ENCODE results near the gene TCTN3. TPM values are rescaled to one million over a fixed set of nuclear protein-coding genes. Genes with fewer than 3 reads are reported as not detected.
"Not testable (repeated sequence)": the region's sequence is repeated elsewhere in the genome, so short reads cannot be mapped to it uniquely, and the experiment has no call there.

The TCTN3 gene
- total RNA-seq, 1 experiment from 2014 or later: 16.9 TPM

DNA sequence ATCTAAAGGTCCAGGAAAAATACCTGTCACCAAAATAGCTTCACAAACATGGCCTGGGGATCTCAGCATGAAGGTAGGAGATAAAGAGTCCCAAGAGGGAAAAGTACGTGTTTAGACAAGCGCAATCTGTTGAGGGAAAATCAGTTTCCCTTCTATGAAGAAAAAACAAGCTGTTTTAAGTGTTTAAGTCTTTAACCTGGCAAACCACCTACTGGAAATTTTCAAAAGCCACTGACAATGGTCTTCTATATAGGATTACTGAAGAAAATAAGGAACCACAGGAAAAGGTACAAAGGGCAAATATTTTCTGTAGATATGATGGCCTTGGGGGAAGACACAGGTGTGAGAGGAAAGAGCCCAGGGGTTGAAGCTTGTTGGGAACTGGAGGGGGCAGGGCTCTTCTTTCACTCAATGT is 58.4 kb downstream of the TCTN3 start:
- DNase-seq (ENCODE audit: low read depth): no peak

DNA sequence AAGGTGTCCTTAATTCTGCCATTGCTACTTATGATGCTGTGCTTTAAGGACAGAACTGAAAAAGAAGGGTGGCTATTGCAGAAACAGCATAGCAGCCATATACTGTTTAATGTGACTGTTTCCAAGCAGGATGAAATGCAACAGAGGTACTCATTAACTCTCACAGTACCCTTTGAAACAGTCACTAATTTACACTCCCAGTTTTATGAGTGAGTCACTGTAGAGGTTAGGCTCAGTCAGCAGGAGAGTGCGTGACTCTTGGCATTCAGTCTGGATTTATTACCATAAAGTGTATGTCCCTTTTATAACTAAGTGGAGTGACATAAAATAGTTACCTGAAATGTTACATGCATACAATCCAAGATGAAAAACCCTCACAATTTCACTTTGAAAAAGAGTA is 64.9 kb downstream of the TCTN3 start:
- DNase-seq (ENCODE audit: low read depth): no peak

DNA sequence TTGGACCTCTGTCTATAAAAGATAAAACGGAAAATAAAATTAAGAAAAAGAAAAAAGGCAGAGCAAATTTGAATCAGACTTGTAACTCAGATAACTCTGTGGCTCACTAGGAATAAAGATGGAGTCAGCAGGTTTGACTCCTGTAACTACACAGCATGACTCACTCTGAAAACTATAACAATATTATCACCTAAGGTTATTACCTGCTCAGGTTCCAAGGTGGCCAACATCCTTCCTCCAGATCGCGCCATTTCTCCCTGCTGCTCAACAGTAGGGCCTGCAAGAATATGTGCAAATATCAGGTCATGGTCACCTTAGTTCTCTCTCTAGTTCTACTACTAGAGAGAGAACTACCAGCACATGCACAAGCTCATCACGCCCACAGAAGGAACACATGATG is 67.2 kb downstream of the TCTN3 start:
- no peak for DNase-seq (ENCODE audit: low read depth)

DNA sequence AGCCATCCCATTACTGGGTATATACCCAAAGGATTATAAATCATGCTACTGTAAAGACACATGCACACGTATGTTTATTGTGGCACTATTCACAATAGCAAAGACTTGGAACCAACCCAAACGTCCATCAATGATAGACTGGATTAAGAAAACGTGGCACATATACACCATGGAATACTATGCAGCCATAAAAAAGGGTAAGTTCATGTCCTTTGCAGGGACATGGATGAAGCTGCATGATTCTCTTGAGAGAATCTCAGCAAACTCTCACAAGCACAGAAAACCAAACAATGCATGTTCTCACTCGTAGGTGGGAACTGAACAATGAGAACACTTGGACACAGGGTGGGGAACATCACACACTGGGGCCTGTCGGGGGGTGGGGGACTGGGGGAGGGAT is 73.3 kb downstream of the TCTN3 start:
- DNase-seq (ENCODE audit: low read depth): not testable (repeated sequence)

DNA sequence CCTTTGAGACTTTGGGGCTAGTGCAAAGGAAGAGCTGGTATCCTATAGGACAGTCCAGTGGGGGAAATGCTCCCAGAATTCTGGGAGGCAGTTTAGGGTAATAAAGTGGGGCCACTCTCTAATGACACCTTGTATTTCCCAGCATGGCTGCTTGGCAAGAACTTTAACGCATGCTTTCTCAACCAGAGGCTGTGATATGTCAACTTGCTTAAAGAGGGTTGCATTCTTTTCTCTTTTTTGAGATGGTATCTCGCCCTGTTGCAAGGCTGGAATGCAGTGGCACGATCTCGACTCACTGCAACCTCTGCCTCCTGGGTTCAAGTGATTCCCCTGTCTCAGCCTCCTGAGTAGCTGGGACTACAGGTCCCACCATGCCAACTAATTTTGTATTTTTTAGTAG is 75.6 kb downstream of the TCTN3 start:
- no peak for DNase-seq (ENCODE audit: low read depth)

DNA sequence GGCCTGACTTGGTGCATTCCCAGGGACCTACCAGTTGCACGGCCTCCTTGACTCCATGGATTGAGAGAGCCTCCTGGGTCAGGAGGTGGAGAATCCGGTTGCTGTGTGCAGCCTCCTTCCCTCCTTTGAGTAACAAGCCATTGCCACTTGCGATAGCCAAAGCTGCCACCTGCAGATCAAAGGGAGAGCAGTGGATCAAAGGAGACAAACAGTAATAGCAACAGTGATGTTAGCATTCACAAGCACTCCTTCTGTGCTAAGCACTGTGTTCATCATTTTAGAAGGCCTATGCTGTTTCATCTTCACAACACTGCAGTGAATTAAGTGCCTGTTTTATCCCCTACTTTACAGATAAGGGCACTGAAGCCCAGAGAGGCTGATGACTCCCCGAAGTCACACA is 77.3 kb downstream of the TCTN3 start:
- no peak for DNase-seq (ENCODE audit: low read depth)

Other genes with a start within 250 kb of the TCTN3 start
- 4.9 and 5.4 TPM in 2 replicates for gene SORBS1, start 132.6 kb downstream of the TCTN3 start, total RNA-seq (2014; rRNA removed; shearing (Covaris generic))
- gene ALDH18A1, start 37.2 kb downstream of the TCTN3 start, total RNA-seq (2014; rRNA removed; shearing (Covaris generic)): 56.6 and 76.3 TPM in 2 replicates
- gene ENTPD1, start 62.2 kb upstream of the TCTN3 start, total RNA-seq (2014; rRNA removed; shearing (Covaris generic)): 0.06 and 0.17 TPM in 2 replicates
- 0.29 TPM in 1 of 2 replicates, not detected in the other for gene CC2D2B, start 214.0 kb upstream of the TCTN3 start, total RNA-seq (2014; rRNA removed; shearing (Covaris generic))